GM12872 (cell line): ENCODE measurements around the gene MAPK13.

Experiments
- CTCF ChIP-seq: IDR thresholded peaks from 3 replicates; pipeline ENCODE4 v1.5.1; 2011; ENCODE audit warnings: low read depth, mild to moderate bottlenecking, low read length, moderate library complexity; ENCODE audit not compliant: insufficient read depth

Gene MAPK13

GRCh38 chr6:36170704-36171103 is 40.4 kb downstream of the MAPK13 start:
- TF ChIP-seq CTCF, result no peak

- TF ChIP-seq CTCF, result no peak
These were observed 41.3 kb downstream of the MAPK13 start for GRCh38 chr6:36171573-36171972.

- no peak for TF ChIP-seq CTCF
These were observed 46.9 kb downstream of the MAPK13 start for GRCh38 chr6:36177166-36177565.

- TF ChIP-seq CTCF, result no peak
These were observed 48.2 kb downstream of the MAPK13 start for GRCh38 chr6:36178544-36178943.

GRCh38 chr6:36180126-36180525 is 49.8 kb downstream of the MAPK13 start:
- no peak for TF ChIP-seq CTCF

- TF ChIP-seq CTCF, result no peak
These were observed 54.0 kb downstream of the MAPK13 start for GRCh38 chr6:36184311-36184710.

GRCh38 chr6:36186199-36186598 is 55.9 kb downstream of the MAPK13 start:
- no peak for TF ChIP-seq CTCF

- no peak for TF ChIP-seq CTCF
These were observed 57.1 kb downstream of the MAPK13 start for GRCh38 chr6:36187446-36187845.
